ENCODE measurements around the gene LRCOL1.

DNA sequence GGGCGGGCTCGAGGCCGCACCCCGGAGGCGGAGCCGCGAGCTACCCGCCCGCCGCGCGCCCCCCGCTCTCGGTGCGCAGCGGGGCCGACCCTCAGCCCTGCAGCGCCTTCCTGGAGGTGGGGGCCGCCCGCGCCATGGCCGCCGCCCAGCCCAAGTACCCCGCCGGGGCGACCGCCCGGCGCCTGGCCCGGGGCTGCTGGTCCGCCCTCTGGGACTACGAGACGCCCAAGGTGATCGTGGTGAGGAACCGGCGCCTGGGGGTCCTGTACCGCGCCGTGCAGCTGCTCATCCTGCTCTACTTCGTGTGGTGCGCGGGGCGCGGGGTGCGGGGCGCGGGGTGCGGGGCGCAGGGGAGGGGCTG is 8.3 kb upstream of the LRCOL1 start, which contains the start of gene P2RX2:
- TF ChIP-seq, protein P1, sequence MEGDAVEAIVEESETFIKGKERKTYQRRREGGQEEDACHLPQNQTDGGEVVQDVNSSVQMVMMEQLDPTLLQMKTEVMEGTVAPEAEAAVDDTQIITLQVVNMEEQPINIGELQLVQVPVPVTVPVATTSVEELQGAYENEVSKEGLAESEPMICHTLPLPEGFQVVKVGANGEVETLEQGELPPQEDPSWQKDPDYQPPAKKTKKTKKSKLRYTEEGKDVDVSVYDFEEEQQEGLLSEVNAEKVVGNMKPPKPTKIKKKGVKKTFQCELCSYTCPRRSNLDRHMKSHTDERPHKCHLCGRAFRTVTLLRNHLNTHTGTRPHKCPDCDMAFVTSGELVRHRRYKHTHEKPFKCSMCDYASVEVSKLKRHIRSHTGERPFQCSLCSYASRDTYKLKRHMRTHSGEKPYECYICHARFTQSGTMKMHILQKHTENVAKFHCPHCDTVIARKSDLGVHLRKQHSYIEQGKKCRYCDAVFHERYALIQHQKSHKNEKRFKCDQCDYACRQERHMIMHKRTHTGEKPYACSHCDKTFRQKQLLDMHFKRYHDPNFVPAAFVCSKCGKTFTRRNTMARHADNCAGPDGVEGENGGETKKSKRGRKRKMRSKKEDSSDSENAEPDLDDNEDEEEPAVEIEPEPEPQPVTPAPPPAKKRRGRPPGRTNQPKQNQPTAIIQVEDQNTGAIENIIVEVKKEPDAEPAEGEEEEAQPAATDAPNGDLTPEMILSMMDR (IDR thresholded peaks at IDR 0.05): no peak
- no peak for TF ChIP-seq POLR2A (IDR thresholded peaks at IDR 0.05)
